IPS-NIHi7 (cell line): ENCODE measurements around the gene CLDN16.

ENCODE experiments used
- DNase-seq: peaks from one replicate; pipeline ENCODE4 v3.0.0; 2012; ENCODE audit warnings: mixed read lengths; ENCODE audit errors: extremely low spot score

Gene CLDN16

DNA sequence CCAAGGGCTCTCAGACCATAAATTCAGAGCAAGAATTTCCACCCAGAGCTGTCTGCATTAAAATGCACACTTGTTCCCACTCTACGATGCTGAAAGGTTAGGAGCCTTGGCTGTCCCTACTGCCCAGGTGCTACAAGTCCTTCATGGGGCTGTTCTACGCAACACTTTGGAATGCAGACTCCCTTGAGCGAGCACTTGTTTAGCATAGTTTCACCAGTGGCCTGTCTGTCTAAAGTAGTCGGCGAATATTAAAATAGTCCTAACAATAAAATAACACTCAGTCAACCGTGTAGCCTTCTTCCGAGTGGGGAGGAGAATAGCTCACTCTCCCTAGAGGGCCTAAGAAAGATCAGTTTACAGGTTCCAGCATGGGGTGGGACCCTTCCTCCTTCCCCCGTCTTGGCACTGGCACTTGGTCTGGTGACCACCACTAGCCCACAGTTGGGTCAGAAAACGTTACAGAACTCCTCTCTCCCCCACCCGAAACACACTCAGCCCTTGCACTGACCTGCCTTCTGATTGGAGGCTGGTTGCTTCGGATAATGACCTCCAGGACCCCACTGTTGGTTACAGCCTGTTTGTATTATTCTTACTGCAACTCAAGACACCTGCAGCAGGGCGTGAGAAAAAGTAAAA, at the start of gene CLDN16:
TSS of gene CLDN16 (plus strand) at position 586 of the 636 bp plus-strand sequence. CDS start 167 bp downstream, outside the sequence.
- DNase-seq = no peak

- DNase-seq = no peak
These were observed 49.2 kb upstream of the CLDN16 start for GRCh38 chr3:190338717-190339116.

- DNase-seq = no peak
These were observed 48.8 kb upstream of the CLDN16 start for GRCh38 chr3:190339130-190339529.

- DNase-seq = no peak
These were observed 47.9 kb upstream of the CLDN16 start for GRCh38 chr3:190340071-190340470.

DNA sequence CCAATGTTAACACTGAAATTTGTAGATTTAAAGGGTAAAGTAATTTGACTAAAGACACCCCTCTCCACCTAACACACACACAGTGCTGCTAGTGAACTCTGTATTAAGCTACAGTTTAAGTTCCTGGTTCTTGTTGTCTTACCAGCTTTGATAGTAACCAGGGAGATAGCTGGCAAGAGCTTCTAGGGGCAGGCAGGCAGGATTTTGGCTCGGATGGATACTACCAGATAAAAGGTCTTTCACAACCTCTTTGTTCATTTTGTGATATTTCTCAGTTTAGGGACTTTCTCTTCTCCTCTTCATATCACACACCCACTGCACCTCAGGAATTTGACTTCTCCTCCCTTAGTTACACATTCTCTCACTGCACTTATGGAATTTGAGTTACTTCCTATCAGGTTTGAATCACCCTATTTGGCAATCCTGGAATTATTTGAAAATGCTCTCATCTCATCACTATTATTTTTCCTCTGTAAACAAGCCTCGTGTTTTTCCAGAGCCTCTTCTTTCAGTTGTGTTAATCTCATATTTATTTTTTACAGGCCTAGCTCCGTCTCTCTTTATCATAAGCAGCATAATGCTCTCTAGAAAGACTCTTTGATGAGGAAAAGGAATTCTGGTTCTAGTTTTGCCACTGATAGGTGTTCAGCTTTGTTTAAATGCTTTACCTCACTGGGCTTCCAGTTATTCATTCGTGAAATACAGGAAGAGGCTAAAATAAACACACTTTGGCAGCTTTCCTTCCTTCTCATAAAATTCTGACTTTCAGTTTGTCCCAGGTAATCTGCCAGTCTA, 42.7 kb upstream of the CLDN16 start:
- no peak for DNase-seq

- DNase-seq = no peak
These were observed 42.1 kb upstream of the CLDN16 start for GRCh38 chr3:190345878-190346277.

DNA sequence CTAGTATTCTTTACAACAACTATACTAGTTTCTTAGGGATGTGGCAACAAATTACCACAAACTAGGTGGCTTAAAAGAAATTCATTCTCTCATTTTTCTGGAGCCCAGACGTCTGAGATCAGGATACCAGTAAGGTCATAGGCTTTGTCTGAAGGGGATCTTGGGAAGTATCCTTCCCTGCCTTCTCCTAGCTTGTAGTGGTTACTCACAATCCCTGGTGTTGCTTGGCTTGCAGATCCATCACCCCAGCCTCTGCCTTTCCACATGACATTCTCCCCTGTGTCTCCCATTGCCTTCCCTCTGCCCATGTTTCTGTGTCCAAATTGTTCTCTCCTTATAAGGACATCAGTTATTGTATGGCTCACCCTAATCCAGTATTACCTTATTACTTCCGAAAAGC, 41.4 kb upstream of the CLDN16 start:
- DNase-seq = no peak

DNA sequence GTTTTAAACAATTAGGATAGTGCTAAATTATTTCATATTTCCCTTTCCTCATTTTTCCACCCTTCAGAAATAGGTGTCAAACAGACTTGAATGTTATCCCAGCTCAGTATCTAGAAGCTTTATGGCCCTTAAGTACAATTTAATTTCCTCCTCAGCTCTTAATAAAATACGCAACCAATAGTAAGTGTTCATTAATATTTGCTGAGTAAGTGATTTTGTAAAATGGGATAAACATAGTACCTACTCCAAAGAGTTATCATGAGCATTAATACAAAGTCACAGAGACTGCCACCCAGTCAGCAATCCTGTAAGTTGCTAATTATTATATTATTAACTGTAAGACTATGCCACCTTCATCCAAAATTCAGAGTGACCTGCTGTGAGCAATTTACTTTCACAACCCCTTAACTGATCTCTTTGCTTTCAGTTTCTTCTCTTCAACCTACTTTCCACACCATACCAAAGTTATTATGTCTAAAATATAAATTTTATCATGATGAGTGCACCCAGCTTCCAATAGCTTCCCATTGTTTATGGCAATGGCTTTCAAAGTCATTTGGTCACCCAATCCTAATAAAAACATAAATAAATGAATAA, 35.0 kb upstream of the CLDN16 start:
- DNase-seq = no peak

DNA sequence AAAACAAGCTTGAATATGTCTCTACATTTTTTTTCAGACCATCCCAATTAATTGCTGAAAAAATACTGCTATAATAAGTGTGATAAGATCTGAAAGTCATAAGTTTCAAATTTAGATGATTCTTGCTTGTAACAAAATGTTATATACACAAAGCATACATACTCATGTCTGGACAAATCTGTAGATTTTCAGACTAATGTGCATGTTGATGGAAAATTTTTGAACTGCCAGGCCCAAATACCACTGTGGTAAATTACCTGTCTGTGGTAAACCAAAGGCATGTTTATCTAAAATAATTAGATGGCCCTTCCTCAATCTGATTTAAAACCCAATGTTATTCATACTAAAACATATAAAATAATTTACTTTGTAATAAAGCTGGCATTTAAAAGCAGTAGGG, 31.7 kb upstream of the CLDN16 start:
- no peak for DNase-seq

DNA sequence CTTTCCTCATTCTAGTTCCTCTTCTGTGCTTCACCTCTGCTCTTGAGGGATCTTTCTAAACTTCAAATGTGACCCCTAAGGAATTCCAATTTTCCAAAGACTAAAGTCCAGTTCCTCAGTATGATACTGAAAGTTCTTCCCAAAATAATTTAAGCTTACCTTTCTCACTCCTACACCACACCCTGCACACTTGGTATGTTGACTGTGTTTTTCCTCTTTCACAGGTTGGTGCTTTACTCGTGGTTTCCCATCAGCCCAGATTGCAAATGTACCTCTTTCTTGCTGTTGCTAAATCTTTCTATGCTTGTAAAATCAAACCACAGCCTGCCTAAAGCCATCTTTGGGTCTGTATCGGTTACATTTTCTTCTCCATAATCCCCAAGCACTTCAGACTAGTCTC, 30.5 kb upstream of the CLDN16 start:
- no peak for DNase-seq

DNA sequence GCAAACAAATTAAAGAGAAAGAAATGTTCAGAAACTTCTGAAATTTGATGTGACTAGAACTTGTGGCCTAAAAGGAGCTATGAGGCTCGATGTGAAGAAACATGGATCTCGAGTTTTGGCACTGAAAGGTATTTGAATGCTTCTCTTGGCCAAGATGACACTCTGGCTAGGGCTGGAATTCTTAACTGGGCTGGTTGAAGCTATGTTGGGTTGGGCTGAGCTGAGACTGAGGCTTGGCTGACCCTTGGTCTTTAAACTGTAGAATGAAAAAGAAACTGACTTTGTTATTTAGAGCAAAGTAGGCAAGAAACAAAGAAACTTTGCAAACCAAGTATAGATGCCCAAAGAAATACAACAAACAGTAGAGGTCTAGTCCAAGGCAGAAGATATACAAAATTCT, 28.1 kb upstream of the CLDN16 start:
- DNase-seq = no peak

DNA sequence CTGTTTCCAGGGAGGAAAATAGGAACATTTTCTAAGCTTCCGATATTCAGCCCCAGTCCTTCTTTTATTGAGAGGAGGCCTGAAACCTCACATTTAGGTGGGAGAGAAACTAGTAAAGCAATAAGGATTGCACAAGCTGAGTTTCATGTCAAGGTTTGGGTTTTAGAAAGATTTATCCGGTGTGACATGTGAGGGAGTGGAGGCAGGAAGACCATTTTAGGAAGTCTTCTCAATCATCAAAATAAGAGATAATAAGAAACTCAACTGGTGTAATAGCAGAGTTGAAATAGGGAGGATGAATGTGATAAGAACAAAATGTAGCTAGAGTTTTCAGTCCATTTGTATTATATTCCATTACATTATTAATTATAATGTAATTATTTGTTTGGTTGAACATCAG, 27.7 kb upstream of the CLDN16 start:
- DNase-seq = no peak

- DNase-seq = no peak
These were observed 26.2 kb upstream of the CLDN16 start for GRCh38 chr3:190361791-190362190.

DNA sequence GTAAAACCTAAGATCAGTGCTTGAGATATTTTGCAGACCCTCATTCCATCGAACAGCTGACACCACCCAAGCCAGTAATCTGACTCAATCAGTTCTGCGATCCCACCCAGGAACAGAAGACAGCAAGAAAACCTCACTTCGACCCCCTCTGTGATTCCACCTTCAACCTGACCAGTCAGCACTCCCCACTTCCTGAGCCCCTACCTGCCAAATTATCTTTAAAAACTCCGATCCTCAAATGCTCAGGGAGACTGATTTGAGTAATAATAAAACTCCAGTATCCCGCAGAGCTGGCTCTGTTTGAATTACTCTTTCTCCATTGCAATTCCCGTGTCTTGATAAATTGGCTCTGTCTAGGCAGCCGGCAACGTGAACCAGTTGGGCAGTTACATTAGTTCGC, 25.7 kb upstream of the CLDN16 start:
- DNase-seq = no peak

DNA sequence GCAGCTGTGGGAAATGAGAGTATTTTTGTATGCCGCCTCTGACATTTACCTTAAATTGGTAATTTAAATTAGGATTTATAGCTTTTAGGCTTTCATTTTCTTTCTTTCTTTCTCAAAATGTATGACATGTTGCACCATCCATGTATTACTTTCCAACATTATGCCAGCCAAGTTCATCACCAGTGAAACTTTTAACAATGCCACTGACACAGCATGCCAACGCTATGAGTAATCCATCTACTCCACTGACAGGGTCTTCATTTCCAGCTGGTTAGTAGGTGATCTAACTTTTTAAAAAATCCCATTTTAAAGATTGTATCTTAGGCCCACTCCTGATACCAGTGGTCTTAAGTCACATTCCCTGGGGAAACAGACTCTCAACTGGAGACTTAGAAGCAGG, 21.8 kb upstream of the CLDN16 start:
- DNase-seq = no peak

GRCh38 chr3:190368881-190369280, 19.1 kb upstream of the CLDN16 start:
- no peak for DNase-seq

DNA sequence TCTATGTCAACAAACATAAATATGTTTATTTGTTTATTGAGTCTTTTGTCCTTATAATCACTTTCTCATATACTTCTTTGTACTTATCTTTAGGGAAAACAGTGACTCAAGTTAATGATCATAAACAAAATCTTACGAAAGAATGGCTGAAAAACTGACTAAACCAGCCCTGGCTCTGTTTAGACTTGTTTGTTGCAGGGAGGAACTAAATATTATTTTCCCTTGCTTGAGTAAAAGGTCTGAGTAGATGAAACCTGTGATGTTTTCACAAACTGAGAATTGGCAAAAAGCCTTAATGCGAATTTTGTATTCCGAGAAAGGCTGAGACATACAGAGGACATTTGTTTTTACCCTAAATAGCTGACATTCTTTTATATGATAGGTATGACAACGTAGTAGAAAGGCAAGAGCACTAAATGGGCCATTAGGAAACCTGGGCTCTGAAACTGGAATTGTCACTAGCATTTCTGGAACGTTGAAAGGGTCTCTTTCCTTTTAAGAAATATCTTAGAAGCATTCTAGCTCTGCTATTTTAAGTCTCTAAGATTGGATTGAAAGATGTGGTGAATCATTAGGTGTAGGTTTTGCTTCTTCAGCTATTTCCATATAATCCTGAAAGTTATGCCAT, 18.2 kb upstream of the CLDN16 start:
- no peak for DNase-seq

- no peak for DNase-seq
These were observed 17.6 kb upstream of the CLDN16 start for GRCh38 chr3:190370369-190370768.

GRCh38 chr3:190371152-190371551, 16.8 kb upstream of the CLDN16 start:
- no peak for DNase-seq

DNA sequence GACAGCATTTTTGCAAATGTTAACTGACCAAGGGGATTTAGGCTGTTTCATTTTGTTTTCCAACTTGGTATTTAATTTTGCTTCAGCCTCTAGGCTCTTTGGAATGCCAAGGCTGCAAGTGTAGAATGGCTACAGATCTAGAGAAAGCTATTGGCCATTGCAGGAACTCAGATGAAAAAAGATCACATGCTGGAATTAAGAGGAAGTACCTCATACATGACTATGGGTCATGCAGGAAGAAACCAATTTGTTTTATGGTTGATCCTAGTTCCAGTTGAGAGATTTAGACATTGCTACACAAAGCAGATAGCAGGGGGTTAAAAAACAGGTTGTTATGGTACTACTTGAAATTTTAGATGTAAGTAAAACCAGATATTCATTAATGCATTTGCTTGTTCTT, 12.7 kb upstream of the CLDN16 start:
- DNase-seq = no peak

DNA sequence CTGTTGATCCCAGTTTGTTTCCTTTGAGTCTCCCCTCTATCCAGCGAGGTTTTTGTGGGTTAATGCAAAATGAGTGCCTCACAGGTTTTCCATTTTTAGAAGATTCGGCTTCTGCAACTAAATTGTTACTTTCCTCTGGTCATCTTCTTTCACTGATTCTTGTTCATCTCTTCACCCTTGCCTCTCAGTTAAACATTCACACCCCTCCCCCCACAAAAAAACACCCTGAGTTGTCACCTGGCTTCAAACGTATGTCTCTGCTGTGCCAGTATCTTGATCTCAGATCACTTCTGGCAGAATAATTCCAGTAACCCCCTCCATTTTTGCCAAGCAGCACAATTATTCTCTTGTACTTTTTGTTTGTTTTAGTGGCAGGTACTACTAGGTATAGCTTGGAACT, 12.3 kb upstream of the CLDN16 start:
- no peak for DNase-seq

DNA sequence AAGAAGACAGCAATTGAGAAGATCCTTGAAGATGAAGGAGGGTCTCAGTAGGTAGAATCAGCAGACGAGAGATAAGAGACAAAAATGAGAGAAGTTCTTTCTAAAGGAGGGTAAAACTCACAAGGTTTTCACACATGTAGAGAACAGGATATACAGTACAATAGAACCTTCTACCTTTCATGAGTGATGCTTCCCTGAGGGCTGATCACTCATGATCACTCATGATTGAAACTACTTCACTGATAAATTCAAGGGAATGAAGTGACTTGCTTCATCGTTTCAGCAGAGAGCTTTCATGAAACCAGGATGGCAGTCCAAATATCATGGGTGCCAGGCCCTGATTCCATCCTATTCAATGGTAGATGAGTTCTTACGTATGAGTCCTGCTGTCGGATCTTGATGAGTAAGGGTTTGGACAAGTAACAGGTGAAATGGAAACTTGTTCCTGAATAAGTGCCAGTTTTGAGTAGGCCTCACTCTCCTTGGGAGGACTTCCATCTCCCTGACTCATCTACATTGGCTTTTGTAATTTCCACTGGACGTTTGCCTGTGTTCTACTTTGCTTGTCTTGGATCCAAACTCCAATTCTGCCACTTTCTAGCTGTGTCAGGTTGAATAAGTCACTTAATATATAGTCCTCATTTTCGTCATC, 9.6 kb upstream of the CLDN16 start:
- no peak for DNase-seq
